Measurements from ENCODE around the gene VSTM2L. TPM values are rescaled to one million over a fixed set of nuclear protein-coding genes. Genes with fewer than 3 reads are reported as not detected.

VSTM2L gene
- total and polyA plus RNA-seq, 2 of the 4 experiments (the other 2 are of a cell fraction), result 0.18 to 0.19 TPM

DNA sequence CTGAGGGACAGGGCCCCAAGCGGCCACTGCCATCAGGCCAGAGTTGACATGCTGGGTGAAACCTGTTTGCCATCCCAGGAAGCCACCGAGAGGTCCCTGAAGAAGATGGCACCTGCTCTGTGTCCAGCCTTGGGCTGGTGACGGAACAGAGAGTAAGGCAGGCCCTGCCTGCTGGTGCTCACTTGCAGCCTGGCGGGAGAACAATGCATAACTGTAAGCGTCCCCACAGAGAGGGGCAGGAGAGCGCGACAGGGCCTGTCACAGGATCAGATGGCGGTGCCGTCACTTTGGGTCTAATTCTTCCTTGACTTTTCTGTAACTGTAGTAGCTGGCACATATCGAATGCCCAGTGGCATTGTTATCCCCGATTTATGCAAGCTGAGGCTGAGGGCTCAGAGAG, 29.0 kb upstream of the VSTM2L start:
- intact Hi-C loops (cut with micrococcal nuclease) (no loop called here), in situ Hi-C loops (cut with MboI; ENCODE audit: low sequenced_read_pairs) (no loop called here), dilution Hi-C loops (cut with HindIII; ENCODE audit: low sequenced_read_pairs, unreplicated experiment) (no loop called here)
- H3K18ac ChIP-seq (ENCODE audit: low read depth, low read length), result no peak overlapping the region
- no peak overlapping the region for H3K27ac ChIP-seq (ENCODE audit: insufficient read depth, low read length)
- H3K4me3 ChIP-seq (ENCODE audit: insufficient read depth, low read depth, low read length), result no peak overlapping the region
- no peaks in the 10 kb centered on the region for H3K27me3 ChIP-seq (ENCODE audit: control insufficient read depth, insufficient read depth, low read length)
- CTCF ChIA-PET, result no interaction called here
- H3K4me1 ChIP-seq (ENCODE audit: control insufficient read depth, insufficient read depth, low read length), result no peaks in the 10 kb centered on the region
- ATAC-seq (ENCODE audit: low read depth) (no peak), DNase-seq (no peak)
- H2BK5ac ChIP-seq (ENCODE audit: low read depth, low read length, poor library complexity, severe bottlenecking), result no peak overlapping the region
- H3K23ac ChIP-seq (ENCODE audit: low read depth, low read length), result no peak overlapping the region
- H3K9ac ChIP-seq (ENCODE audit: low read depth, low read length), result no peak overlapping the region
- no peak overlapping the region for H4K5ac ChIP-seq (ENCODE audit: low read depth, low read length)
- 100% methylated on average over 5 of the region's 11 CpGs; no CpG with 5 or more reads in 1 of the 2 experiments for WGBS, 2 experiments (ENCODE audit: extremely low coverage in 2 of 2, insufficient read length in 1 of 2)
- no peaks in the 10 kb centered on the region; the same call in 1 of the 2 replicates for H3K9me1 ChIP-seq (ENCODE audit: insufficient read depth, low read length)
- no TSS peak for BruUV-seq (replicated peaks)
- no peak overlapping the region for H3K4ac ChIP-seq (ENCODE audit: low read depth, low read length)
- no peak overlapping the region for H4K8ac ChIP-seq (ENCODE audit: low read depth in 2 of 2, low read length in 2 of 2)
- H2BK120ac ChIP-seq (ENCODE audit: low read depth, low read length), result no peak overlapping the region
- peaks cover 19% of the 10 kb centered on the region for H3K36me3 ChIP-seq (ENCODE audit: control insufficient read depth, insufficient read depth, low read length)
- H3K14ac ChIP-seq (replicated peaks; ENCODE audit: low read depth, low read length), result no peak overlapping the region
- no peak overlapping the region for H4K91ac ChIP-seq (ENCODE audit: insufficient read depth, low read depth, low read length)
- H2AFZ ChIP-seq (replicated peaks; ENCODE audit: low read length, poor library complexity), result no peak overlapping the region
- TF ChIP-seq, protein P1, sequence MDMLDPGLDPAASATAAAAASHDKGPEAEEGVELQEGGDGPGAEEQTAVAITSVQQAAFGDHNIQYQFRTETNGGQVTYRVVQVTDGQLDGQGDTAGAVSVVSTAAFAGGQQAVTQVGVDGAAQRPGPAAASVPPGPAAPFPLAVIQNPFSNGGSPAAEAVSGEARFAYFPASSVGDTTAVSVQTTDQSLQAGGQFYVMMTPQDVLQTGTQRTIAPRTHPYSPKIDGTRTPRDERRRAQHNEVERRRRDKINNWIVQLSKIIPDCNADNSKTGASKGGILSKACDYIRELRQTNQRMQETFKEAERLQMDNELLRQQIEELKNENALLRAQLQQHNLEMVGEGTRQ (IDR thresholded peaks at IDR 0.05; ENCODE audit: low read depth, low read length), result no peak
- TF ChIP-seq CHD1 (IDR thresholded peaks at IDR 0.05; ENCODE audit: low read depth, low read length), result no peak
- no peak for TF ChIP-seq MXI1 (IDR thresholded peaks at IDR 0.05; ENCODE audit: borderline replicate concordance, low read depth, low read length)
- TF ChIP-seq, protein P2, sequence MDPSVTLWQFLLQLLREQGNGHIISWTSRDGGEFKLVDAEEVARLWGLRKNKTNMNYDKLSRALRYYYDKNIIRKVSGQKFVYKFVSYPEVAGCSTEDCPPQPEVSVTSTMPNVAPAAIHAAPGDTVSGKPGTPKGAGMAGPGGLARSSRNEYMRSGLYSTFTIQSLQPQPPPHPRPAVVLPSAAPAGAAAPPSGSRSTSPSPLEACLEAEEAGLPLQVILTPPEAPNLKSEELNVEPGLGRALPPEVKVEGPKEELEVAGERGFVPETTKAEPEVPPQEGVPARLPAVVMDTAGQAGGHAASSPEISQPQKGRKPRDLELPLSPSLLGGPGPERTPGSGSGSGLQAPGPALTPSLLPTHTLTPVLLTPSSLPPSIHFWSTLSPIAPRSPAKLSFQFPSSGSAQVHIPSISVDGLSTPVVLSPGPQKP (IDR thresholded peaks at IDR 0.05; ENCODE audit: borderline replicate concordance, low read depth, low read length), result no peak
- TF ChIP-seq BHLHE40 (IDR thresholded peaks at IDR 0.05; ENCODE audit: low read depth, low read length), result no peak
- no peak for TF ChIP-seq RFX5 (IDR thresholded peaks at IDR 0.05; ENCODE audit: low read depth, low read length)
- no peak for TF ChIP-seq CEBPB (IDR thresholded peaks at IDR 0.05; ENCODE audit: low read depth, low read length)
- no peak for TF ChIP-seq RCOR1 (IDR thresholded peaks at IDR 0.05; ENCODE audit: insufficient replicate concordance, low read length)
- TF ChIP-seq, protein P3, sequence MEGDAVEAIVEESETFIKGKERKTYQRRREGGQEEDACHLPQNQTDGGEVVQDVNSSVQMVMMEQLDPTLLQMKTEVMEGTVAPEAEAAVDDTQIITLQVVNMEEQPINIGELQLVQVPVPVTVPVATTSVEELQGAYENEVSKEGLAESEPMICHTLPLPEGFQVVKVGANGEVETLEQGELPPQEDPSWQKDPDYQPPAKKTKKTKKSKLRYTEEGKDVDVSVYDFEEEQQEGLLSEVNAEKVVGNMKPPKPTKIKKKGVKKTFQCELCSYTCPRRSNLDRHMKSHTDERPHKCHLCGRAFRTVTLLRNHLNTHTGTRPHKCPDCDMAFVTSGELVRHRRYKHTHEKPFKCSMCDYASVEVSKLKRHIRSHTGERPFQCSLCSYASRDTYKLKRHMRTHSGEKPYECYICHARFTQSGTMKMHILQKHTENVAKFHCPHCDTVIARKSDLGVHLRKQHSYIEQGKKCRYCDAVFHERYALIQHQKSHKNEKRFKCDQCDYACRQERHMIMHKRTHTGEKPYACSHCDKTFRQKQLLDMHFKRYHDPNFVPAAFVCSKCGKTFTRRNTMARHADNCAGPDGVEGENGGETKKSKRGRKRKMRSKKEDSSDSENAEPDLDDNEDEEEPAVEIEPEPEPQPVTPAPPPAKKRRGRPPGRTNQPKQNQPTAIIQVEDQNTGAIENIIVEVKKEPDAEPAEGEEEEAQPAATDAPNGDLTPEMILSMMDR (conservative IDR thresholded peaks at IDR 0.05; ENCODE audit: low read depth, low read length), result no peak
- TF ChIP-seq MAFK (IDR thresholded peaks at IDR 0.05; ENCODE audit: low read depth, low read length), result no peak
- TF ChIP-seq NFE2L2 (IDR thresholded peaks at IDR 0.05; ENCODE audit: low read depth, low read length), result no peak
- no peak for TF ChIP-seq SMC3 (IDR thresholded peaks at IDR 0.05; ENCODE audit: low read depth, low read length)
- no peak for TF ChIP-seq MAZ (IDR thresholded peaks at IDR 0.05; ENCODE audit: borderline replicate concordance, low read depth, low read length)
- TF ChIP-seq POLR2A (IDR thresholded peaks at IDR 0.05; ENCODE audit: low read depth, low read length), result no peak
- no peak for TF ChIP-seq RAD21 (IDR thresholded peaks at IDR 0.05; ENCODE audit: low read length)
- no peak overlapping the region for H3K4me2 ChIP-seq (ENCODE audit: low read depth, low read length)
- H3K79me1 ChIP-seq (ENCODE audit: low read depth in 1 of 2, low read length in 2 of 2), result no peaks in the 10 kb centered on the region
- H2AK5ac ChIP-seq (ENCODE audit: low read depth, low read length), result no peak overlapping the region
- H3K56ac ChIP-seq (ENCODE audit: extremely low read depth, insufficient read depth, low read length), result no peak overlapping the region
- H2BK20ac ChIP-seq (ENCODE audit: low read depth, low read length), result no peak overlapping the region
- no peaks in the 10 kb centered on the region for H3K9me3 ChIP-seq (ENCODE audit: control insufficient read depth, insufficient read depth, low read length)
- no peaks in the 10 kb centered on the region for H4K20me1 ChIP-seq (ENCODE audit: insufficient read depth, low read length)
- POLR2A ChIA-PET (ENCODE audit: unreplicated experiment), result no interaction called here
- H2AK9ac ChIP-seq (replicated peaks; ENCODE audit: low read depth, low read length, poor library complexity), result no peak overlapping the region
- no peak overlapping the region for H2BK15ac ChIP-seq (ENCODE audit: low read depth, low read length)
